Measurements from ENCODE around the gene ADGRG1. TPM values are rescaled to one million over a fixed set of nuclear protein-coding genes. Genes with fewer than 3 reads are reported as not detected.

The ADGRG1 gene
- total and polyA plus RNA-seq, 12 donors: 1.8 to 69.9 (median 41.4) TPM

DNA sequence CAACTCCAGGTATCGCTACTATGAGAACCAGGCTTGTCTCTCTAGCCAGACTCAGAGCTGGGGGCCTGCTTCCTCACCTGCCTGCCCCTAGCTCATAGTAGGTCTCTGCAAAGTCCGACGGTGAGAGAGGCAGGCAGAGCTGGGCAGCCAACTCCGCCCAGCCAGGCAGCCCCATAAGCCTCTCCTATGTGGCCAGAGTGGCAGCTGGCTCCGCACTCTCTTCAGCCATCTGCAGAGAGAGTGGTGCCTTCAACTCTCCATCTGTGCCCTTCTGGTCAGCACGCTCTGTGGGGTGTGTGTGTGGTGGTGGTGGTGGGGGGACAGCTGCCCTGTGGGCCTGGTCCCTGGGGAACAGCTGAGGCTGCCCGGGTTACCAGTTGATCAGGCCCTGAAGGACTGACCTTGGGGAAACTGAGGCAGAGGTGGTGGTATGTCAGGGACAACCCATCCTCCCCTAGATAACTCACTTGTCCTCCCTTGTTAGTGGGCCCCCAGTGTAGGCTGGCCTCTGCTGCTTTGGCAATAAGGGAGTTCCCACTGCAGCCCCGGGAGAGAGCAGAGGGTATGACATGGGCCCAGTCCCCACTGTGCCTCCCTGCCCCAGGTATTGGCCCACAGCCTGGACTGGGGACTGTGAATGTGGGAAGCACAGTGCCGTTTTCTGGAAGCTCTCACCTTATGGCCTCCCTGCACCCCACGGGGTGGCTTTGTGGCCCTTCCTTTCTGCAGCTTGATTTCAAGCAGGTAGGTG lies 1.8 kb upstream of the ADGRG1 start:
- no peak for DNase-seq
- H3K27me3 ChIP-seq: no peaks in the 10 kb centered on the region
- WGBS, 4 donors: 84 to 100% (median 88%) methylated on average over 1 to 10 of the region's 10 CpGs
- H3K9me3 ChIP-seq (replicated peaks in 1 of 3): no peaks in the 10 kb centered on the region
- H3K4me1 ChIP-seq (replicated peaks in 1 of 2): peaks cover 25 to 43% of the 10 kb centered on the region in 2 donors
- intact Hi-C loops (cut with DNase I): no loop called here
- TF ChIP-seq, protein P1, sequence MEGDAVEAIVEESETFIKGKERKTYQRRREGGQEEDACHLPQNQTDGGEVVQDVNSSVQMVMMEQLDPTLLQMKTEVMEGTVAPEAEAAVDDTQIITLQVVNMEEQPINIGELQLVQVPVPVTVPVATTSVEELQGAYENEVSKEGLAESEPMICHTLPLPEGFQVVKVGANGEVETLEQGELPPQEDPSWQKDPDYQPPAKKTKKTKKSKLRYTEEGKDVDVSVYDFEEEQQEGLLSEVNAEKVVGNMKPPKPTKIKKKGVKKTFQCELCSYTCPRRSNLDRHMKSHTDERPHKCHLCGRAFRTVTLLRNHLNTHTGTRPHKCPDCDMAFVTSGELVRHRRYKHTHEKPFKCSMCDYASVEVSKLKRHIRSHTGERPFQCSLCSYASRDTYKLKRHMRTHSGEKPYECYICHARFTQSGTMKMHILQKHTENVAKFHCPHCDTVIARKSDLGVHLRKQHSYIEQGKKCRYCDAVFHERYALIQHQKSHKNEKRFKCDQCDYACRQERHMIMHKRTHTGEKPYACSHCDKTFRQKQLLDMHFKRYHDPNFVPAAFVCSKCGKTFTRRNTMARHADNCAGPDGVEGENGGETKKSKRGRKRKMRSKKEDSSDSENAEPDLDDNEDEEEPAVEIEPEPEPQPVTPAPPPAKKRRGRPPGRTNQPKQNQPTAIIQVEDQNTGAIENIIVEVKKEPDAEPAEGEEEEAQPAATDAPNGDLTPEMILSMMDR (IDR thresholded peaks at IDR 0.05): no peak
- TF ChIP-seq POLR2A (IDR thresholded peaks at IDR 0.05): no peak
- H3K36me3 ChIP-seq (replicated peaks in 1 of 2): no peaks in the 10 kb centered on the region
- no peak overlapping the region for H3K27ac ChIP-seq
- H3K4me3 ChIP-seq: no peak overlapping the region

GRCh38 chr16:57627184-57627871 lies 1.1 kb upstream of the ADGRG1 start:
- 57 to 73% (median 69%) methylated on average over 9 to 15 of the region's 15 CpGs for WGBS, 4 donors
- peaks cover 23 to 41% of the 10 kb centered on the region in 2 donors for H3K4me1 ChIP-seq (replicated peaks in 1 of 2)
- H3K9me3 ChIP-seq (replicated peaks in 1 of 3): no peaks in the 10 kb centered on the region
- H3K27ac ChIP-seq: peak overlapping the region in 3 of 5 donors; percentile 45 to 89 (median 72)
- H3K27me3 ChIP-seq: no peaks in the 10 kb centered on the region
- DNase-seq: peak in 2 of 7 donors; percentile 49 to 66
- no peaks in the 10 kb centered on the region for H3K36me3 ChIP-seq (replicated peaks in 1 of 2)
- intact Hi-C loops (cut with DNase I): no loop called here
- TF ChIP-seq, protein P1 (IDR thresholded peaks at IDR 0.05): no peak
- TF ChIP-seq POLR2A (IDR thresholded peaks at IDR 0.05): no peak
- peak overlapping the region in 1 of 4 donors; percentile 52 for H3K4me3 ChIP-seq

- Histone ChIP-seq H3K27ac (peak overlapping the region in 2 of 5 donors; percentile 72 to 89), H3K4me3 (peak overlapping the region in 1 of 4 donors; percentile 52), H3K36me3 (replicated peaks in 1 of 2) (no peaks in the 10 kb centered on the region), H3K4me1 (replicated peaks in 1 of 2) (peaks cover 14 to 30% of the 10 kb centered on the region in 2 donors), H3K27me3 (no peaks in the 10 kb centered on the region), H3K9me3 (replicated peaks in 1 of 3) (no peaks in the 10 kb centered on the region)
- TF ChIP-seq POLR2A (IDR thresholded peaks at IDR 0.05): no peak
- TF ChIP-seq, protein P1 (IDR thresholded peaks at IDR 0.05): no peak
- 39 to 57% (median 53%) methylated on average over 6 to 7 of the region's 7 CpGs for WGBS, 4 donors
- peak in 1 of 7 donors; percentile 24 for DNase-seq
- intact Hi-C loops (cut with DNase I): no loop called here
Observed at GRCh38 chr16:57628783-57629293, 408 bp downstream of the ADGRG1 start.
